HEK293 (cell line): ENCODE results near the gene TGFB3.

ENCODE experiments used
- CTCF ChIA-PET: fragments of 350-600 bp; formaldehyde crosslinking; extraction: SDS; loops from one replicate; lab custom pipeline; 2021; ENCODE audit warnings: antibody characterized with exemption; lab: Yijun Ruan, JAX
- POLR2A ChIA-PET: fragments of 300-600 bp; formaldehyde crosslinking; extraction: SDS; loops from one replicate; lab custom pipeline; 2020; ENCODE audit warnings: antibody characterized with exemption, inconsistent platforms; lab: Yijun Ruan, JAX
- H3K27ac ChIP-seq: fragments of 200-500 bp; sonication (Bioruptor generic); 2 replicates; pipeline ENCODE4 v1.5.1; 2014; ENCODE audit warnings: low read depth, low read length, control low read depth, inconsistent platforms; ENCODE audit errors: extremely low read depth
- H3K36me3 ChIP-seq, 2 experiments: fragments of 200-500 bp in 1 of 2; sonication (Bioruptor generic) in 1 of 2; 1 replicate in 1 of 2; 2 replicates in 1 of 2; pipeline ENCODE4 v1.5.1; 2014 to 2017; ENCODE audit warnings: inconsistent platforms in 2 of 2, low read length in 2 of 2; ENCODE audit not compliant: control insufficient read depth in 2 of 2, insufficient read depth in 1 of 2
- H3K4me1 ChIP-seq: fragments of 200-500 bp; sonication (Bioruptor generic); 2 replicates; pipeline ENCODE4 v1.5.1; 2014; ENCODE audit warnings: mild to moderate bottlenecking, low read length, inconsistent platforms; ENCODE audit not compliant: control insufficient read depth, insufficient read depth
- H3K4me3 ChIP-seq: 2 replicates; pipeline ENCODE4 v1.5.1; 2011; ENCODE audit warnings: low read depth, mild to moderate bottlenecking, control low read depth, low read length, moderate library complexity
- H3K9me3 ChIP-seq: fragments of 200-500 bp; sonication (Bioruptor generic); 2 replicates; pipeline ENCODE4 v1.5.1; 2014; ENCODE audit warnings: low read depth, low read length, inconsistent platforms; ENCODE audit not compliant: control insufficient read depth, insufficient read depth
- BCL11A ChIP-seq: fragments of 450-650 bp; formaldehyde crosslinking; IDR thresholded peaks from 2 replicates; pipeline ENCODE4 v1.5.1; 2016; ENCODE audit warnings: low read depth, missing biosample characterization, missing genetic modification characterization
- BCL11B ChIP-seq: fragments of 450-650 bp; formaldehyde crosslinking; IDR thresholded peaks from 2 replicates; pipeline ENCODE4 v1.5.1; 2016; ENCODE audit warnings: low read depth, missing biosample characterization, missing genetic modification characterization
- GLI4 ChIP-seq: fragments of 450-650 bp; formaldehyde crosslinking; IDR thresholded peaks from 2 replicates; pipeline ENCODE4 v1.5.1; 2016; ENCODE audit warnings: missing biosample characterization, missing genetic modification characterization
- HIC1 ChIP-seq: fragments of 450-650 bp; formaldehyde crosslinking; IDR thresholded peaks from 2 replicates; pipeline ENCODE4 v1.5.1; 2016; ENCODE audit warnings: missing biosample characterization, missing genetic modification characterization
- KLF1 ChIP-seq: fragments of 450-650 bp; formaldehyde crosslinking; IDR thresholded peaks from 2 replicates; pipeline ENCODE4 v1.5.1; 2016; ENCODE audit warnings: missing biosample characterization, missing genetic modification characterization
- KLF10 ChIP-seq: fragments of 450-650 bp; IDR thresholded peaks from 2 replicates; pipeline ENCODE4 v1.5.1; 2018; ENCODE audit warnings: missing biosample characterization, mild to moderate bottlenecking, missing genetic modification characterization
- KLF16 ChIP-seq: fragments of 450-650 bp; formaldehyde crosslinking; IDR thresholded peaks from 2 replicates; pipeline ENCODE4 v1.5.1; 2017; ENCODE audit warnings: missing biosample characterization, missing genetic modification characterization
- PRDM1 ChIP-seq: fragments of 450-650 bp; formaldehyde crosslinking; IDR thresholded peaks from 2 replicates; pipeline ENCODE4; 2016; ENCODE audit warnings: missing biosample characterization, missing genetic modification characterization
- ZFP41 ChIP-seq: fragments of 450-650 bp; formaldehyde crosslinking; IDR thresholded peaks from 2 replicates; pipeline ENCODE4 v1.5.1; 2016; ENCODE audit warnings: missing biosample characterization, missing genetic modification characterization, borderline replicate concordance
- ZNF146 ChIP-seq: fragments of 450-650 bp; formaldehyde crosslinking; IDR thresholded peaks from 2 replicates; pipeline ENCODE4 v1.5.1; 2016; ENCODE audit warnings: missing biosample characterization, missing genetic modification characterization
- ZNF223 ChIP-seq: fragments of 450-650 bp; formaldehyde crosslinking; IDR thresholded peaks from 2 replicates; pipeline ENCODE4 v1.5.1; 2016; ENCODE audit warnings: missing biosample characterization, missing genetic modification characterization
- ZNF433 ChIP-seq: fragments of 450-650 bp; formaldehyde crosslinking; IDR thresholded peaks from 2 replicates; pipeline ENCODE4 v1.5.1; 2016; ENCODE audit warnings: missing biosample characterization, missing genetic modification characterization, low read depth
- ZNF626 ChIP-seq: fragments of 450-650 bp; sonication (Bioruptor Pico); formaldehyde crosslinking; IDR thresholded peaks from 2 replicates; pipeline ENCODE4 v1.5.1; 2018; ENCODE audit warnings: missing biosample characterization, missing genetic modification characterization, inconsistent platforms
- ZNF747 ChIP-seq: fragments of 450-650 bp; formaldehyde crosslinking; IDR thresholded peaks from 2 replicates; pipeline ENCODE4 v1.5.1; 2016; ENCODE audit warnings: missing biosample characterization, missing genetic modification characterization
- ZNF791 ChIP-seq: fragments of 450-650 bp; formaldehyde crosslinking; IDR thresholded peaks from 2 replicates; pipeline ENCODE4 v1.5.1; 2016; ENCODE audit warnings: missing biosample characterization, missing genetic modification characterization
- ZSCAN16 ChIP-seq: fragments of 450-650 bp; formaldehyde crosslinking; IDR thresholded peaks from 2 replicates; pipeline ENCODE4 v1.5.1; 2016; ENCODE audit warnings: missing biosample characterization, missing genetic modification characterization
- TF ChIP-seq, protein P1 (sequence below): fragments of 450-650 bp; formaldehyde crosslinking; IDR thresholded peaks from 2 replicates; pipeline ENCODE4 v1.5.1; 2017; ENCODE audit warnings: missing biosample characterization, missing genetic modification characterization

The TGFB3 gene

GRCh38 chr14:75960231-75960630, 21.6 kb downstream of the TGFB3 start:
- Histone ChIP-seq H3K9me3 (no peaks in the 10 kb centered on the region), H3K4me3 (no peak overlapping the region), H3K27ac (no peak overlapping the region), H3K36me3 (peaks cover 0 to 8% of the 10 kb centered on the region in 2 experiments; a peak in 1 of 3 replicates), H3K4me1 (no peaks in the 10 kb centered on the region)
- ChIA-PET CTCF (interaction anchor here (0.7 to 0.9 kb wide), 3 partner anchors 19 to 249 kb away, joined by 3 to 5 read pairs (median 4); no protein-coding TSS in a partner anchor), POLR2A (no interaction called here)
- TF ChIP-seq KLF16, result no peak
- no peak for TF ChIP-seq PRDM1 (tag by site-specific recombination)
- no peak for TF ChIP-seq KLF10 (tag by site-specific recombination)
- TF ChIP-seq, protein P1, sequence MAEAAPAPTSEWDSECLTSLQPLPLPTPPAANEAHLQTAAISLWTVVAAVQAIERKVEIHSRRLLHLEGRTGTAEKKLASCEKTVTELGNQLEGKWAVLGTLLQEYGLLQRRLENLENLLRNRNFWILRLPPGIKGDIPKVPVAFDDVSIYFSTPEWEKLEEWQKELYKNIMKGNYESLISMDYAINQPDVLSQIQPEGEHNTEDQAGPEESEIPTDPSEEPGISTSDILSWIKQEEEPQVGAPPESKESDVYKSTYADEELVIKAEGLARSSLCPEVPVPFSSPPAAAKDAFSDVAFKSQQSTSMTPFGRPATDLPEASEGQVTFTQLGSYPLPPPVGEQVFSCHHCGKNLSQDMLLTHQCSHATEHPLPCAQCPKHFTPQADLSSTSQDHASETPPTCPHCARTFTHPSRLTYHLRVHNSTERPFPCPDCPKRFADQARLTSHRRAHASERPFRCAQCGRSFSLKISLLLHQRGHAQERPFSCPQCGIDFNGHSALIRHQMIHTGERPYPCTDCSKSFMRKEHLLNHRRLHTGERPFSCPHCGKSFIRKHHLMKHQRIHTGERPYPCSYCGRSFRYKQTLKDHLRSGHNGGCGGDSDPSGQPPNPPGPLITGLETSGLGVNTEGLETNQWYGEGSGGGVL (tag by site-specific recombination), result no peak
- no peak for TF ChIP-seq ZNF626 (tag by site-specific recombination)
- TF ChIP-seq ZNF747 (tag by site-specific recombination), result no peak
- TF ChIP-seq ZNF791 (tag by site-specific recombination), result no peak
- no peak for TF ChIP-seq HIC1
- TF ChIP-seq ZNF223 (tag by site-specific recombination), result no peak

GRCh38 chr14:75959031-75959430, 22.8 kb downstream of the TGFB3 start:
- peaks cover 0 to 5% of the 10 kb centered on the region in 2 experiments; a peak in 1 of 3 replicates for H3K36me3 ChIP-seq
- no peak for TF ChIP-seq ZFP41
- no peak for TF ChIP-seq BCL11A
- no peak for TF ChIP-seq KLF1 (tag by site-specific recombination)
- no peak for TF ChIP-seq ZNF433 (tag by site-specific recombination)
- no peak for TF ChIP-seq ZNF626 (tag by site-specific recombination)
- no peaks in the 10 kb centered on the region for H3K4me1 ChIP-seq
- POLR2A ChIA-PET, result no interaction called here
- H3K27ac ChIP-seq, result no peak overlapping the region
- H3K4me3 ChIP-seq, result no peak overlapping the region
- H3K9me3 ChIP-seq, result no peaks in the 10 kb centered on the region
- CTCF ChIA-PET, result no interaction called here

GRCh38 chr14:75952489-75952888, 29.3 kb downstream of the TGFB3 start:
- Histone ChIP-seq H3K36me3 (no peaks in the 10 kb centered on the region; a peak in 1 of 3 replicates), H3K9me3 (no peaks in the 10 kb centered on the region), H3K4me1 (no peaks in the 10 kb centered on the region), H3K27ac (no peak overlapping the region), H3K4me3 (no peak overlapping the region)
- ChIA-PET POLR2A (no interaction called here), CTCF (no interaction called here)
- TF ChIP-seq BCL11B (tag by site-specific recombination) (no peak), ZNF146 (tag by site-specific recombination) (peak; percentile 62), ZNF791 (tag by site-specific recombination) (no peak), GLI4 (tag by site-specific recombination) (no peak), ZSCAN16 (no peak)
